NT2/D1 (cell line): ENCODE data around the gene NUAK1.

Experiments used
- YY1 ChIP-seq: IDR thresholded peaks from 2 replicates; pipeline ENCODE4 v1.6.1; 2011; ENCODE audit not compliant: insufficient read length, insufficient read depth
- ZNF274 ChIP-seq: IDR thresholded peaks from 2 replicates; pipeline ENCODE4 v1.6.1; 2011; ENCODE audit warnings: mild to moderate bottlenecking, low read depth, low read length

GRCh38 chr12:106138357-106138632 is 459 bp downstream of the NUAK1 start:
- TF ChIP-seq ZNF274 (no peak), YY1 (no peak)
